Activated naive CD4-positive, alpha-beta T cell (primary cell): ENCODE data around the gene CCDC85C.

Experiments
- DNase-seq, 4 experiments: peaks; one replicate each; lab custom pipeline; 2025; lab: John Stamatoyannopoulos, UW

CCDC85C gene

GRCh38 chr14:99572173-99572999 lies 31.6 kb downstream of the CCDC85C start:
- no peak for DNase-seq

GRCh38 chr14:99571303-99571986 lies 32.6 kb downstream of the CCDC85C start:
- no peak for DNase-seq

GRCh38 chr14:99570544-99571302 lies 33.3 kb downstream of the CCDC85C start:
- DNase-seq = no peak

- no peak for DNase-seq
Measured at GRCh38 chr14:99569725-99570543, 34.1 kb downstream of the CCDC85C start.

- no peak for DNase-seq
Measured at GRCh38 chr14:99568567-99569560, 35.1 kb downstream of the CCDC85C start.

GRCh38 chr14:99566390-99567354 lies 37.3 kb downstream of the CCDC85C start:
- no peak for DNase-seq

GRCh38 chr14:99566009-99566389 lies 38.0 kb downstream of the CCDC85C start:
- no peak for DNase-seq

GRCh38 chr14:99565383-99565782 lies 38.6 kb downstream of the CCDC85C start:
- no peak for DNase-seq

- no peak for DNase-seq
Measured at GRCh38 chr14:99564926-99565259, 39.1 kb downstream of the CCDC85C start.

- DNase-seq = no peak
Measured at GRCh38 chr14:99564256-99564925, 39.6 kb downstream of the CCDC85C start.

GRCh38 chr14:99563749-99564129 lies 40.3 kb downstream of the CCDC85C start:
- DNase-seq = no peak

- no peak for DNase-seq
Measured at GRCh38 chr14:99562856-99563748, 40.9 kb downstream of the CCDC85C start.

- DNase-seq = no peak
Measured at GRCh38 chr14:99561864-99562263, 42.1 kb downstream of the CCDC85C start.

GRCh38 chr14:99560922-99561683 lies 42.9 kb downstream of the CCDC85C start:
- DNase-seq = no peak

- DNase-seq = no peak
Measured at GRCh38 chr14:99560403-99560802, 43.6 kb downstream of the CCDC85C start.

GRCh38 chr14:99559286-99559990 lies 44.6 kb downstream of the CCDC85C start:
- no peak for DNase-seq
